HG02840 (cell line): ENCODE results near the gene ENTPD3.
A peak's percentile ranks its signal among the peaks of the same experiment; 100 is the strongest.

Experiments used
- ATAC-seq: cut with Tn5 transposase; IDR thresholded peaks from one replicate; pipeline ENCODE4 v1.9.1; 2021; ENCODE audit warnings: mild to moderate bottlenecking, moderate library complexity, moderate number of reproducible peaks; ENCODE audit not compliant: unreplicated experiment, low FRiP score

ENTPD3 gene

GRCh38 chr3:40404591-40405198, 17.7 kb downstream of the ENTPD3 start:
- ATAC-seq: no peak

DNA sequence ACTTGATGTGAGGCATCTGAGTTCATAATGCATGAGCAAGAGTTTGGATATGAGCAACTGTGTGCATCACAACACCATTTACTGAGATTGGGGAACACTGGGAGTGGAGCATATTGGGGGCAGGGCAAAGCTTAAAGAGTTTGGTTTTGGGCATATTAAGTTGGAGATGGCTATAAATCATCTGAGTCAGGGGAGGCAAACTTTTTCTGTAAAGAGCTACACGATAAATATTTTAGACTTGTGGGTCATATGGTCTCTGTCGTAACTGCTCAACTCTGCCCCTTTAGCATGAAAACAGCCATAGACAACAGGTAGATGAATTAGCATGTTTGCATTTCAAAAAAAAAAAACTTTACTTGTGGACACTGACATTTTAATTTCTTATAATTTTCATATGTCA, 20.0 kb downstream of the ENTPD3 start:
- ATAC-seq: no peak

DNA sequence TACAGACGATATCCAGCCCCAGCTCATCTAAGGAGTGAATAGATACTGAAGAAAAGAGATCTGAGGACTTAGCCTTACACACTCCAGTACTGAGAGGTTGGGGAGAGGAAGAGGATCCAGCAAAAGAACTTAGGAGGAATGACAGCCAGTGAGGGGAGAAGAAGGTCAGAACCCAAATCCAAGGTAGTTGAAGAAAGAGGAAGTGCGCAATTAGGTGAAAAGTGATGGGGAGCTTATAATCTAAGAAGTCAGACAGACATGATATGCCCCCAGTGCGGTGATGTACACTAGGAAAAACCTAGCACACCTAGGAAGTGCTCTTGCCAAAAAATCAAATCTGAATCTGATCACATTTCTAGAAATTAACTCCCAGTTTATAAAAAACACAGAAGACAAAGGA, 20.6 kb downstream of the ENTPD3 start:
- ATAC-seq: no peak

DNA sequence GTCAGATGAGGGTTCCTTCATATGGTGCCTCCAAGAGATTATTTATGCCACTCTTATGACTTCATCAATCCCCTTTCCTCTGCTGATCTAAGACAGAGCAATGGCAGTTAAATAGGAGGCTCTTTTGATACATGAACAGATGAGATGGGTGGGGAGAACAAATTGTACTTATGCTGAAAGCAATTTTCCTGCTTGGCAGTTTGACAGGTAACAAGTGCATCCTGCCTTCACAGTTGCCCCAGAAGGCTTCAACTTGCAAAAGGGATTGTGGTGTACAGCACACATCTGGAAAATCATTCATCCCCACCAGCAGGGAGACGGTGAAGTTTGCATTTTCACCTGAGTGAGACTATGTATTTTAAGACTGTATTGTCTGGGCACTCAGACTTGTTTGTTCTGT, 27.3 kb downstream of the ENTPD3 start:
- ATAC-seq: no peak

DNA sequence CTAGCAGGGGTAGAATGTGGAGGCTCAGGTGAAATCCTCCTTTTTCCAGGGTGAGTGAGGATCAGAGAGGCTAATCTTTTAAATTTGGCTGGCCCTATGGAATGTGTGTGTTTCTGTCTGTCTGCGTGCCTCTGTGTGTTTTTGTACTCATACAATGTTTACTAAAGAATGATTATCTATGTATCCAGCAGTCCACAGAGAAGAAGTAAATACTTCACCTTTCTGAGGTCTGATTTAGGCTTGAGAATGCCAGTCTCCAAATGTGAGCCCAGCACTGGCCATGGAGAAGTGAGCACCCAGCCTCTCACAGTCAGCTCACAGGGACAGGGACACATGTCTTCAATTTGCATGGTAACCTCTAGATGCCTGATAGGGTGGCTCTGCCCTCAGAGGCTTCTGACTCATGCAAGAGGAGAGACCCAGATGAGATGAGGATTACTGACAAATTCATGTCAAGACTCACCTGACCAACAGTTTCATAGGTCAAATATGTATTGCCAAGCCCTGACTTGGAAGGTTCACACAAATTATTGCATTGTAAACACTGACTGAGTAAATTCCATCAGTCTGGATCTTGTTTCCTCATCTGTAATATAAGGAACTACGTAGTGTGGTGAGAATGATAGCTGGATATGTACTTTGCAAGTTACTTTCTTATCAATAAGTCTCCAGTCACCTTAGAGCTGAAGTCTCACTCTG, 31.0 kb downstream of the ENTPD3 start:
- ATAC-seq: no peak

- ATAC-seq: no peak
Observed at GRCh38 chr3:40422861-40423260, 35.9 kb downstream of the ENTPD3 start.

GRCh38 chr3:40427045-40427669, 40.2 kb downstream of the ENTPD3 start:
- ATAC-seq: no peak

DNA sequence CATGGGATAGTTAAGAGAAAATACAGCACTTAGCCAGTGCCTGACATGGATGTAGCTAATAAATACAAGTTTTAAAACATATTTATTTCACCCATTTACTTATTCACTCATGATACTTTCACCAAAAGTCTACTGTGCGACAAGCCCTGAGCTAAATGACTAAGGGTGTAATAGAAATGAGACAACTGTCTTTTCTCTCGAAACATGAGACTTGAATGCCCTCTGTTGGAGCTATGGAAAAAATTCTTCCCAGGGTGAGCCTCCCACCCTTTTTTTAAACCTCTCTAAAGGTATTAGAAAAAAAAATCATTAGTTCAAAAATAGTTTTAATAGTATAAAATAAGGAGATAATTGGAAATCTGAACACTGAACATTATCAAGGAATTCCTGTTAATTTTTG, 45.8 kb downstream of the ENTPD3 start:
- ATAC-seq: no peak

DNA sequence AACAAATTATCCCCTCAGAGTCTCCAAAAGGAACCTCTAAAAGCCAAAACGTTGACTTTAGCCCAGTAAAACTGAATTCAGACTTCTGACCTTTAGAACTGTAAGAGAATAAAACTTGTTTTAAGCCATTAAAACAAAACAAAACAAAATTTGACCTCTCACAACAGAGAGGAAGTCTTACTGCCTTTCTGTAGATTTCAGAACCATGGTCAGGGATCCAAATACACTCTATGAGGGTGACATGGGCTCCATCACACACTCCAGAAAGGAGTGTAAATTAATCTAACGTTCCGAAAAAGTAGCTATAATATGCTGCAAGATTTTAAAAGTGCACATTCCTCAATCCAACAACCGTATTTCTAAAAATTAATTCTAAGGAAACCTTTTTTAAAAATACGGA, 50.9 kb downstream of the ENTPD3 start:
- no peak for ATAC-seq

DNA sequence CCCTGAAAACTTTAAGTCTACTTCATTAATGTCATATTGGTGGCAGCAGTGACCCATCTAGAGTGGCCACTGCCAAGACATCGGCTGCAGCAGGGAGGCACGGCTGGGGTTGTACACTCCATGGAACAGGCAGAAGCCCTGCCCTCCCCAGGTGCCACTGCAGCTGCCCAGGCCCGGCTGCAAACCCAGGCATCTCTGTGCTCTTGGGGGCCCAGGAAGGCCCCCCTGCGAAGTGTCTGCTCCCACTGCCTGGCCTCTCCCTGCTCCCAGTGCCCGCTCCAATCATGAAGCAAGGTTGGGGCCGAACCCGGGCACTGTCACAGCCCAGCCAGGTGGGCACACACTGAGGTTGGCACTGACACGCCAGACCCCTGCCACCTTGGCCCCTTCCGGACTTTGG, 58.1 kb downstream of the ENTPD3 start:
- ATAC-seq: no peak

GRCh38 chr3:40445880-40446279, 58.9 kb downstream of the ENTPD3 start:
- ATAC-seq: no peak

GRCh38 chr3:40450438-40450837, 63.5 kb downstream of the ENTPD3 start:
- ATAC-seq: no peak

- ATAC-seq: no peak
Observed at GRCh38 chr3:40451551-40451950, 64.6 kb downstream of the ENTPD3 start.

- ATAC-seq: no peak
Observed at GRCh38 chr3:40452057-40452456, 65.1 kb downstream of the ENTPD3 start.

- ATAC-seq: no peak
Observed at GRCh38 chr3:40452562-40452875, 65.5 kb downstream of the ENTPD3 start.

- peak; percentile 97 for ATAC-seq
Observed at GRCh38 chr3:40452876-40453730, 66.1 kb downstream of the ENTPD3 start.

- ATAC-seq: no peak
Observed at GRCh38 chr3:40453933-40454332, 66.9 kb downstream of the ENTPD3 start.

- ATAC-seq: no peak
Observed at GRCh38 chr3:40455328-40455727, 68.3 kb downstream of the ENTPD3 start.

DNA sequence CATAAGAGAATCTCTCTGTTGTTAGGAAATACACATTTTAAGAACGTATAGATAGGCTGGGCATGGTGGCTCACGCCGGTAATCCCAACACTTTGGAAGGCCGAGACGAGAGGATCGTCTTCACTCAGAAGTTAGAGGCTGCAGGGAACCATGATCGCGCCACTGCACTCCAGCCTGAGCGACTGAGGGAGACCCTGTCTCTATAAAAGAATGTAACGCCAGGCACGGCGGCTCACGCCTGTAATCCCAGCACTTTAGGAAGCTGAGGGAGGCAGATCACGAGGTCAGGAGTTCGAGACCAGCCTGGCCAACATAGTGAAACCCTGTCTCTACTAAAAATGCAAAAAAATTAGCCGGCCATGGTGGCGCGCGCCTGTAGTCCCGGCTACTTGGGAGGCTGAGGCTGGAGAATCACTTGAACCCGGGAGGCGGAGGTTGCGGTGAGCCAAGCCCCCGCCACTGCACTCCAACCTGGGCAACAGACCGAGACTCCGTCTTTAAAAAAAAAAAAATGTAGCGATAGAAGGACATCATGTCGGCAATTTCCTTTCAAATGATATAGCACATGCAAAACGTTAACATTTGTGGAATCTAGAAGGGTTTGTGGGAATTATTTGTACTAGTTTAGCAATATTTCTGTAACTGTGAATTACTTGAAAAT, 69.4 kb downstream of the ENTPD3 start:
- ATAC-seq: no peak

DNA sequence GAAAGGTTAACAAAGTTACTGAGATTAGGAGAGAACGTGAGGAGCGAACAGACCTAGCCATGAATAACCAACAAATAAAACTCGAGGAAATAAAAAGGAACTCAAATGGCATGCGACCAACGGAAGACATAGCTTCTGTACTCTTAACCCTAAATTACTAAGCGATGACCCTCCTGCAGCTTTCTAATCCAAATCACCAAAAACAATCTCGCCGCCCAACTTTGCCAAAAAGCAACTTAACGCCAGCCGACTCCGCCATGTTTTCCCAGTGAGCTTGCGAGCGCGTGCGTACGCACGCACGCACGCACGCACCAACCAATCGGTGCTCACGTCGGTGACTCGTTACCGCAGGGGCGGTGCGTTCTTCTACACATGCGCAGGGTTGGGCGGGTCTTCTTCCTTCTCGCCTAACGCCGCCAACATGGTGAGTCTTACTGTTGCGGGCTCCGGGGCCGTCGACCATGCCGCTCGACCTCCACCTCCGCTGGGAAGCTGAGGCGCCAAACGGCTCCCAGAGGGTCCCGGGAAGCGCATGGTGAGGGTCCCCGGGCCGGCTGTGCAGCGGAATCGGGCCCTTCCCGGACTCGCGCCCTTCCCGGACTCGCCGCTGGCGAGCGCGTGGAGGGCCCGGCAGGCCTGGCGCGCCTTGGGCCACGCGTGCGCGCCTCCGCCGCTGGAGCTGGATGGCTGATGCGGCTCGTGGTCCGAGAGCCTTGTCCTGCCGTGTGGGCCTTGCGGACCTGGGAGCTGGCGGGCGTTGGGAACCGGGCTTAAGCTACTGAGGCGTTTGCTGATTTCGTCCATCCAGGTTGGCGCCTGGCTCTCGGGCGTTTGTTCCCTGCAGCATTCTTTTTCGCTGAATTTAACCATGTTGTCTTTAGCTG, 70.2 kb downstream of the ENTPD3 start, which contains the start of gene RPL14:
TSS of gene RPL14 (plus strand) at position 400 of the 884 bp plus-strand sequence. CDS start at position 533, 133 bp downstream.
- ATAC-seq: peak; percentile 68
